Spinal cord (tissue), 10 donors: Measurements from ENCODE around the gene TMEM178B. TPM values are rescaled to one million over a fixed set of nuclear protein-coding genes. Genes with fewer than 3 reads are reported as not detected.
A peak's percentile ranks its signal among the peaks of the same experiment; 100 is the strongest.

ENCODE experiments used
- DNase-seq, 6 donors: peaks; one replicate each; pipeline versions ENCODE4 v3.0.0 to v3.0.0-alpha.2; 2013 to 2015; ENCODE audit warnings: low spot score in 6 of 6, low read depth in 4 of 6
- H3K27ac ChIP-seq: one replicate; pipeline ENCODE4 v1.5.1; 2013; ENCODE audit warnings: low read depth, low read length, control low read depth
- H3K27me3 ChIP-seq: one replicate; pipeline ENCODE4 v1.6.1; 2013; ENCODE audit warnings: low read length; ENCODE audit not compliant: control insufficient read depth, insufficient read depth
- H3K36me3 ChIP-seq: one replicate; pipeline ENCODE4 v1.6.1; 2013; ENCODE audit warnings: low read length; ENCODE audit not compliant: control insufficient read depth, insufficient read depth
- H3K4me1 ChIP-seq: one replicate; pipeline ENCODE4 v1.6.1; 2013; ENCODE audit warnings: low read length; ENCODE audit not compliant: control insufficient read depth, insufficient read depth
- H3K4me3 ChIP-seq: one replicate; pipeline ENCODE4 v1.5.1; 2013; ENCODE audit warnings: low read depth, low read length, control low read depth
- H3K9me3 ChIP-seq: one replicate; pipeline ENCODE4 v1.6.1; 2013; ENCODE audit warnings: low read length; ENCODE audit not compliant: control insufficient read depth, insufficient read depth
- WGBS: methylation state at CpG from one replicate; pipeline ENCODE4 v1.1.5; 2013; ENCODE audit warnings: missing lambda C conversion rate; ENCODE audit not compliant: insufficient coverage; 5-methylcytosine and 5-hydroxymethylcytosine counted together
- polyA plus RNA-seq, 2 donors: library from polyadenylated mRNA; unstranded; fragments of 120-200 nt; gene quantifications; one replicate each; pipeline ENCODE4 v1.2.1, GENCODE V29; 2013; ENCODE audit not compliant: insufficient read length in 2 of 2
- total RNA-seq, 2 donors: library from RNA; depleted of rRNA in 1 of 2; stranded (reverse); fragments of 120-200 nt in 1 of 2; fragments of >200 nt in 1 of 2; gene quantifications; one replicate each; pipeline versions ENCODE4 v1.2.3 to v1.2.4, GENCODE V29; 2013 to 2014
- donor health status: healthy.

TMEM178B gene
- total and polyA plus RNA-seq, 4 donors = 24.6 to 71.1 (median 52.1) TPM

DNA sequence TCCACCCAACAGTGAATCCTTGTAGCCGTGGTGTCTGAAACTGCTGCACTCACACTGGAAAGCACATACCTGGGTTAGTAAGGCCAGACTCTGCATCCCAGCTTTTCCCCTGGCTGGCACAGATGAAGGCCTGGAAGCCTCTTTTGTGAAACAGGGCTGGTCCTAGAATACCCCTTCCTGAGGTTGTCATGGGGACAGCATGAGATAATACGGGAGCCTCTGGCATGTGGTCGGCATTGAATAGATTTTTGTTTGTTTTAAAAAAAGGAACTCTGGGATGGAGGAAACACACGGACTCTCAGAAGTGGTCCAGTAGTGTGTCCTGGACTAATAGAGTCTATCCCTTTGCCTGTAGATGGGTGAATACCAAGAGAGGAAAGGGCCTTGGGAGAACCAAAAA is 129.7 kb downstream of the TMEM178B start:
- 15% methylated on average over 4 of the region's 4 CpGs for WGBS
- DNase-seq = peak in 2 of 6 donors; percentile 53 to 65
- Histone ChIP-seq H3K27ac (no peak overlapping the region), H3K4me3 (no peak overlapping the region), H3K36me3 (peaks cover 2% of the 10 kb centered on the region), H3K27me3 (no peaks in the 10 kb centered on the region), H3K4me1 (peaks cover 39% of the 10 kb centered on the region), H3K9me3 (no peaks in the 10 kb centered on the region)

DNA sequence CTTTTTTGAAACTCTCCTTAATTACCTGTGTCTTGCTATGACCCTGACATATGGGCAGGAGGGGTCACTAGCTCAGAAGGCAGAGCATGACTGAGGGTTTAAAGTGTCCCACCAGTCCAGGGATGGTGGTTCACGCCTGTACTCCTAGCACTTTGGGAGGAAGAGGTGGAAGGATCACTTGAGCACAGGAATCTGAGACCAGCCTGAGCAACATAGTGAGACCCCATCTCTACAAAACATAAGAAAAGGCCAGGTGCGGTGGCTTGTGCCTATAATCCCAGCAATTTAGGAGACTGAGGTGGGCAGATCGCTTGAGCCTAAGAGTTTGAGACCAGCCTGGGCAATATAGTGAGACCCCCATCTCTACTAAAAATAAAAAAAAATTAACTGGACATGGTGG is 133.8 kb downstream of the TMEM178B start:
- no peak overlapping the region for H3K4me3 ChIP-seq
- H3K36me3 ChIP-seq = no peaks in the 10 kb centered on the region
- peaks cover 22% of the 10 kb centered on the region for H3K4me1 ChIP-seq
- WGBS = no CpG with 5 or more reads among the region's 3 CpGs
- H3K27ac ChIP-seq = no peak overlapping the region
- DNase-seq = no peak
- no peaks in the 10 kb centered on the region for H3K9me3 ChIP-seq
- H3K27me3 ChIP-seq = no peaks in the 10 kb centered on the region

DNA sequence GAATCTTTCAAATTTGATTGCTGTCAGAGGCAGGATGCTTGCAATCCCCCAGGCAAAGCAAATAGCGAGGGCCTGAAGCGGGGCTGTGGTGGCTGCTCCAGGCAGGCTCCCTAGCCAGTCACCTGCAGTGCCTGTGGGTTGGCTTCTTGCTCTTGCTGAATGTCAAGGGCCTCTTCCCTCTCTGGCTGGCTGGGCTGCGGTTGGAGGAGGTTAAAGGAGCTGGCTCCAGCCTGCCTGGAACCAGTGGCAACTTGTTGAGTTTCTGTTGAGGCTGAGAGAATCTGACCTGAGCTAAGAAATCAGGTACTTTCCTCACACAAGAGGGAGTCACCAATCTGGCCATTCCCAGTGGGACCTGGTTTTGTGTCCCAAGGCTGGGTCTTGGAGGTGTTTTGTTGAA is 134.7 kb downstream of the TMEM178B start:
- Histone ChIP-seq H3K9me3 (no peaks in the 10 kb centered on the region), H3K4me1 (peaks cover 17% of the 10 kb centered on the region), H3K4me3 (no peak overlapping the region), H3K36me3 (no peaks in the 10 kb centered on the region), H3K27me3 (no peaks in the 10 kb centered on the region), H3K27ac (no peak overlapping the region)
- DNase-seq = no peak
- WGBS = 83% methylated on average over 2 of the region's 3 CpGs

DNA sequence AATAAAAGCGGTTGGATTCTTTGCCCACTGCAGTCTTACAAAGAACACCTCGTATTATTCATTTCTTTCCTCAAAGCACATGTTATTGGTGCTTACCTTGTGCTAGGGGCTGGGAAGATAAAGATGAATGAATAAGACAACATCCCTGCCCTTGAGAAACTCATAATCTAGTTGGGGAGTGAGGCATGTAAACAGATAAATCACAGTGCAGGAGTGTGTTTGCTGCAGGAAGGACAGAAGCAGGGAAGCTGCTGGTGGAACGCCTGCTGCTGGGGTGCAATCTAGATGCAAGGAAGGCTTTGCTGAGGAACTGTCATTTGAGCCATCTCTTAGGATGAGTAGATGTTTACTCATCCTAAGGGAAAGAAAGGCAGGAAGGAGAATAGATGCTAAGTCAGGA is 135.6 kb downstream of the TMEM178B start:
- H3K9me3 ChIP-seq = no peaks in the 10 kb centered on the region
- H3K27ac ChIP-seq = no peak overlapping the region
- H3K27me3 ChIP-seq = no peaks in the 10 kb centered on the region
- H3K4me3 ChIP-seq = no peak overlapping the region
- no peaks in the 10 kb centered on the region for H3K36me3 ChIP-seq
- peak in 1 of 6 donors; percentile 70 for DNase-seq
- WGBS = 63% methylated on average over 1 of the region's 3 CpGs
- H3K4me1 ChIP-seq = peaks cover 11% of the 10 kb centered on the region

DNA sequence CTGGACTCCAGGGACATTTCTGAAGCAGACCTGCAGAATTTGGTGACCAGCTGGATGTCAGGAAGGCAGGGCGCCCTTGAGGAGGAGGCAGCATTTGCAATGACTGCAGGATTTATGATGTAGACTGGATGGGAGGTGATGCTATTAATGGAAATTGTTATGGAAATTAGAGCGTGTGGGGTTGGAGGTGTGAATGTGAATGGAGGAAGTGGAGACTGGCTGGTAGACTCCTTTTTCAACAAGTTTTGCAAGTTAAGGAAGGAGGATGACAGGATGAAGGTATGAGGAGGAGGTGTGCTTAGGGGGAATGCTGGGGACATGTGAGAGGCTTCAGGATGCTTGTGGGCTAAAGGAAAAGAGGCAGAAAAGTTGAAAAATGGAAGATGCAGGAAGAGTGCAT is 137.0 kb downstream of the TMEM178B start:
- Histone ChIP-seq H3K36me3 (no peaks in the 10 kb centered on the region), H3K9me3 (no peaks in the 10 kb centered on the region), H3K4me3 (no peak overlapping the region), H3K27me3 (no peaks in the 10 kb centered on the region), H3K4me1 (peaks cover 11% of the 10 kb centered on the region), H3K27ac (no peak overlapping the region)
- no peak for DNase-seq
- WGBS = 62% methylated on average over 2 of the region's 2 CpGs

DNA sequence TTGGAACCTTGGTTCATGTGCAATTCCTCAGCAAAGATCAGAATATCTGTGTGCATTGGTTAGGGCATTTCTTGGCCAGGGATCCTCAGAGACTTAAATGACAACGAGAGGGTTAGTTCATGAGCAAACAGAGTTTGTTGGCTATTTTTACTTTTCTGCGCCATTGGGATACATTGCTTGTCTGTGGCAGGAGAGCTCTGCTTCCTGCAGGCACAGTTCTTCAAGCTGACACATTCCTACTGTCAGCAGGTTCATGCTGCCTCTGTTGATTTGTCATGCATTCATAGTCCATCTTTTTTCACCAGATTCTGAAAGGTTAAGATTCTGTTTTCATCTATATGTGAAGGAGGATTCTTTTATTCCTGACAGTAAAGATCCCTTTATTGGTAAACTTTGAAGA is 139.4 kb downstream of the TMEM178B start:
- 67% methylated on average over 2 of the region's 2 CpGs for WGBS
- H3K36me3 ChIP-seq = peaks cover 7% of the 10 kb centered on the region
- no peak overlapping the region for H3K27ac ChIP-seq
- no peak overlapping the region for H3K4me3 ChIP-seq
- H3K4me1 ChIP-seq = peaks cover 24% of the 10 kb centered on the region
- no peak for DNase-seq
- no peaks in the 10 kb centered on the region for H3K27me3 ChIP-seq
- no peaks in the 10 kb centered on the region for H3K9me3 ChIP-seq

DNA sequence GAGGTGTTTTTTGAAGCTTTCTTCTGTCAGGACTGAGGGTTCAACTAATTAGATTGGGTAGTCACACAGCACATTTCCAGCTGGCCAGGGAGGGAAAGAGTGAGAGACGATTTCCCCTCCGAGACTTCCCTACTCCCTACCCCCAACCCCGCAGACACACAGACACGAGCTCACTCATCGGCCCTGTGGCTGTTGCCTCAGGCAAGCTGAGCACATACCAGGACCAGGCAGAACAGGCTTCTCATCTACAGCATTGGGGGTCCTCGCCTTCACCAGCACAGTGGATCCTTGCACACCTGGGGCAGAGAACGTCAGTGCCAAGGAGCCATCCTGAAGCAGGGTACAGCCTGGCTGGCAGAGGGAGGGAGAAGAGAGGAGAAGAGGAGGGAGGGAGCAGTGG is 144.1 kb downstream of the TMEM178B start:
- DNase-seq = no peak
- Histone ChIP-seq H3K9me3 (no peaks in the 10 kb centered on the region), H3K27me3 (no peaks in the 10 kb centered on the region), H3K4me1 (peaks cover 25% of the 10 kb centered on the region), H3K4me3 (no peak overlapping the region), H3K36me3 (peaks cover 7% of the 10 kb centered on the region), H3K27ac (no peak overlapping the region)
- 69% methylated on average over 3 of the region's 7 CpGs for WGBS

DNA sequence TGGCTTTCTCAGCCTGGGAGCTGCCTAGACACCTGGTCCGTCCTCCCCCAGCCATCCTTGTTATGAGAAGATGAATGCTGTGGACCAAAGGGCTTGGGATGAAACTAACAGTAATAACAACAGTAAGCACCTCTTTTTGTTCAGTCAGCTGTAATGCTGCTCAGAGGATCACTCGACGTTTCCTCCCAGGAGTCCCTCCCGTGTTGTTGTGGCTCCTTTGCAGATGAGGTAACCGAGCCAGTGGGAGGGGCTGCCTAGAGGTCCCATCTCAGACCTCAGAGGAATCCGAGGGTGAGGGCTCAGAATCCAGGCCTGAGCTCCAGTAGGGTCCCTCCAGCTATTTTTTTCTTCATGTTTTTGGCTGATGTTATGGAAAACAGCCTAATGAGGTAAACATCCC is 145.1 kb downstream of the TMEM178B start:
- DNase-seq = no peak
- H3K27me3 ChIP-seq = no peaks in the 10 kb centered on the region
- peaks cover 25% of the 10 kb centered on the region for H3K4me1 ChIP-seq
- no peak overlapping the region for H3K4me3 ChIP-seq
- peaks cover 7% of the 10 kb centered on the region for H3K36me3 ChIP-seq
- 76% methylated on average over 4 of the region's 6 CpGs for WGBS
- H3K27ac ChIP-seq = no peak overlapping the region
- no peaks in the 10 kb centered on the region for H3K9me3 ChIP-seq

DNA sequence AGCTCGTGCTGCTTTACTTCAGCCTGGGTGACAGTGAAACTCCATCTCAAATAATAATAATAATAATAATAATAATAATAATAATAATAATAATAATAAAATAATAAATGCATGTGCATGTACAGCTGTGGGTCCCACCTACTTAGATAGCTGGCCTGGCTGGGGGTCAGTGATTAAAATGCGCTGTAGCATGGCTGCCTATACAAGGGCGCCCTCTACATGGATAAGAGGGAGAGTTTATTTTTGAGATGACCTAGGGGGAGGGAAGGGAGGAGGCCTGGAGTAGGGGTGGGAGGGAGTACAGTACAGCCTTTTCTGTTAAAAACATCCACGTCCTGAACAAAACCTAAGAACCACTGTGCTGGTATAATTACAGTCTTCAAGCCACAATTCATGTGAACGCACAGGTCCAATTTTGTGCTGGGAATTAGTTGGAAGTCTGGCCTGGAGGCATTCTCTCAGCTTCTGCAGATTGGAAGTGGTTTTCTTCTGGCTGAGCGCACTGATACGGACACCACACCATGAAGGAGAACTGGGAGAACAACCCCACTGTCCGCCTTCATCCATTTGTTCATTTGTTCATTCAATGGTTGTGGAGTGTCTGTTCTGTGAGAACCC is 146.5 kb downstream of the TMEM178B start:
- H3K36me3 ChIP-seq = peaks cover 7% of the 10 kb centered on the region
- no peaks in the 10 kb centered on the region for H3K9me3 ChIP-seq
- peaks cover 25% of the 10 kb centered on the region for H3K4me1 ChIP-seq
- no peaks in the 10 kb centered on the region for H3K27me3 ChIP-seq
- H3K4me3 ChIP-seq = no peak overlapping the region
- no peak overlapping the region for H3K27ac ChIP-seq
- WGBS = no CpG with 5 or more reads among the region's 8 CpGs
- DNase-seq = peak in 2 of 6 donors; percentile 35 to 73

DNA sequence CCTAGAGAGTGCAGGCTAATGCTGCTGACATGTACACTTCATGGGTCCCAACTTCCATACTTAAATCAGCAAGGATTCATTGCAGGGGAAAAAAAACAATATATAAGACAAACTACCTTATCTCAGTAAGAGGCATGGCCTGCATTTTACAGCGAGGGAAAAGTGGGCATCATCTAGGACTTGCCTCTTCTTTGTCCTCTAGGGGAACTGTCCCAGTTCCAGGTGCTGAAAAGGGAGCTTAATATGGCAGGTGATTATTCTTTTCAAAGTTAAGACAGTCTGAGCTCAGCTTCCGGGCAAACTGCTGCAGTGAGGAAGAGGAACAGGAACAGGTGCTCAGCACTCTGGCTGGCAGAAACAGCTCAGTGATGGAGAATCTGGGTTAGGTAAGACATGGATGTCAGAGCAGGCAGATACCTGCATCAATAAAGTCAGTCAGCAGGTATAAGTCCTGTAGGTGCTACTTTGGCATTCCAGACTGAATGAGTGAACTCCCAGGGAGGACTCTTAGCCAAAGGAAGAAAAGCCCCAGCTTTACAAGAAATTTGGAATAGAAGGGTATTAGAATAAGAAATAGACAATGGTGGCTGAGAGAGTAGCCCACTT is 147.2 kb downstream of the TMEM178B start:
- DNase-seq = no peak
- H3K9me3 ChIP-seq = no peaks in the 10 kb centered on the region
- 55% methylated on average over 2 of the region's 2 CpGs for WGBS
- H3K27ac ChIP-seq = no peak overlapping the region
- H3K4me1 ChIP-seq = peaks cover 25% of the 10 kb centered on the region
- H3K27me3 ChIP-seq = no peaks in the 10 kb centered on the region
- no peak overlapping the region for H3K4me3 ChIP-seq
- peaks cover 7% of the 10 kb centered on the region for H3K36me3 ChIP-seq
